Aorta (tissue), 5 donors: ENCODE data around the gene HRH2. TPM values are rescaled to one million over a fixed set of nuclear protein-coding genes. Genes with fewer than 3 reads are reported as not detected.
"Not testable (repeated sequence)": the region's sequence is repeated elsewhere in the genome, so short reads cannot be mapped to it uniquely, and the experiment has no call there.

Experiments
- ATAC-seq: fragments of 200-7000 bp; cut with Tn5 transposase; one replicate; pipeline ENCODE4 v1.9.1; 2022; ENCODE audit warnings: moderate library complexity; ENCODE audit not compliant: low FRiP score
- DNase-seq, 2 donors: peaks; one replicate each; pipeline ENCODE4 v3.0.0-alpha.2; 2020
- H3K27ac ChIP-seq, 2 donors: one replicate each; pipeline ENCODE4 v1.5.1; 2013; ENCODE audit warnings: low read length in 2 of 2, mild to moderate bottlenecking in 2 of 2, moderate library complexity in 2 of 2, control low read depth in 1 of 2, inconsistent platforms in 1 of 2, low read depth in 1 of 2
- H3K27me3 ChIP-seq, 2 donors: one replicate each; pipeline ENCODE4 v1.6.1; 2013; ENCODE audit warnings: control low read depth in 1 of 2, low read length in 1 of 2, mild to moderate bottlenecking in 1 of 2, moderate library complexity in 1 of 2; ENCODE audit not compliant: insufficient read depth in 2 of 2, control insufficient read depth in 1 of 2
- H3K36me3 ChIP-seq, 2 donors: one replicate each; pipeline ENCODE4 v1.6.1; 2013; ENCODE audit warnings: control low read depth in 1 of 2, low read length in 1 of 2, mild to moderate bottlenecking in 1 of 2; ENCODE audit not compliant: insufficient read depth in 2 of 2, control insufficient read depth in 1 of 2
- H3K4me1 ChIP-seq, 2 donors: one replicate each; pipeline ENCODE4 v1.6.1; 2013; ENCODE audit warnings: low read length in 2 of 2, control low read depth in 1 of 2, mild to moderate bottlenecking in 1 of 2, moderate library complexity in 1 of 2; ENCODE audit not compliant: insufficient read depth in 2 of 2, control insufficient read depth in 1 of 2
- H3K4me3 ChIP-seq, 2 donors: one replicate each; pipeline ENCODE4 v1.5.1; 2013; ENCODE audit warnings: low read length in 2 of 2, control low read depth in 1 of 2, mild to moderate bottlenecking in 1 of 2
- H3K9me3 ChIP-seq: one replicate; pipeline ENCODE4 v1.6.1; 2013; ENCODE audit warnings: mild to moderate bottlenecking, low read length; ENCODE audit not compliant: control insufficient read depth
- WGBS, 2 donors: extraction: QIAGEN DNeasy Blood & Tissue Kit; methylation state at CpG; one replicate each; pipeline ENCODE4 v1.1.7; 2013; 5-methylcytosine and 5-hydroxymethylcytosine counted together
- intact Hi-C, 2 donors: fragments of 100-400 bp; cut with DNase I; formaldehyde crosslinking; loops; one replicate each; pipeline versions ENCODE4 v1.14.2 to v1.15.0; 2022
- polyA plus RNA-seq, 2 donors: library from polyadenylated mRNA; stranded (reverse); fragments of 200-250 nt; gene quantifications; one replicate each; pipeline ENCODE4 v1.2.3, GENCODE V29; 2013
- total RNA-seq, 2 donors: library from RNA; stranded (reverse); fragmentation: NEBNext Ultra II Directional; extraction: Animal tissue kit (Norgen Biotek cat#: 25700); gene quantifications; one replicate each; pipeline ENCODE4 v1.2.1, GENCODE V29; 2021
- donor health status: healthy with polysubstance abuse.
- donor health status: Bipolar disorder and iron deficiency.
- donor health status: DM: no; HTN: no; CAD: no.
- donor health status: DM: no; HTN: no; CAD: no.
- donor health status: DM: yes; HTN: yes; CAD: no.

HRH2 gene
- total and polyA plus RNA-seq, 4 donors: 1.1 to 15.3 (median 7.4) TPM

DNA sequence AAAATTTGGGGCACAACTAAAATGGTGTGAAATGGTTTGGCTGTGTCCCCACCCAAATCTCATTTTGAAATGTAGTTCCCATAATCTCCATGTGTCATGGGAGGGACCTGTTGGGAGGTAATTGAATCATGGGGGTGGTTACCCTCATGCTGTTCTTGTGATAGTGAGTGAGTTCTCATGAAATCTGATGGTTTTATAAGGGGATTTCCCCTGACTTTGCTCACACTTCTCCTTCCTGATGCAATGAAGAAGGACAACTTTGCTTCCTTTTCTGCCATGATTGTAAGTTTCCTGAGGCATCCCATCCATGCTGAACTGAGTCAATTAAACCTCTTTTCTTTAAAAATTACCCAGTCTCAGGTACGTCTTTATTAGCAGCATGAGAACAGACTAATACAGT, 102.1 kb downstream of the HRH2 start:
- 57 to 61% methylated on average over 1 of the region's 1 CpG for WGBS, 2 donors
- H3K27ac ChIP-seq, ATAC-seq, H3K36me3 ChIP-seq, H3K9me3 ChIP-seq, H3K4me3 ChIP-seq, H3K4me1 ChIP-seq, DNase-seq, H3K27me3 ChIP-seq, intact Hi-C loops: not testable (repeated sequence)

Other genes with a start within 250 kb of the HRH2 start
- under 1 TPM; 0.45 to 0.62 TPM for gene DRD1, start 213.9 kb upstream of the HRH2 start, total RNA-seq
- 1 to 10 TPM in 1 of 2 donors, under 1 TPM in 1; 0.13 to 2.1 TPM for gene DRD1, start 213.9 kb upstream of the HRH2 start, polyA plus RNA-seq
- 10 to 100 TPM; 22.4 to 26.9 TPM for gene SFXN1, start 179.5 kb upstream of the HRH2 start, total RNA-seq
- gene SFXN1, start 179.5 kb upstream of the HRH2 start, polyA plus RNA-seq: 10 to 100 TPM in 1 of 2 donors, 1 to 10 TPM in 1; 8.2 to 28.3 TPM
- gene CPLX2, start 213.5 kb downstream of the HRH2 start, total RNA-seq: not detected
- not detected for gene CPLX2, start 213.5 kb downstream of the HRH2 start, polyA plus RNA-seq